ENCODE measurements around the gene PPIE.

The PPIE gene

DNA sequence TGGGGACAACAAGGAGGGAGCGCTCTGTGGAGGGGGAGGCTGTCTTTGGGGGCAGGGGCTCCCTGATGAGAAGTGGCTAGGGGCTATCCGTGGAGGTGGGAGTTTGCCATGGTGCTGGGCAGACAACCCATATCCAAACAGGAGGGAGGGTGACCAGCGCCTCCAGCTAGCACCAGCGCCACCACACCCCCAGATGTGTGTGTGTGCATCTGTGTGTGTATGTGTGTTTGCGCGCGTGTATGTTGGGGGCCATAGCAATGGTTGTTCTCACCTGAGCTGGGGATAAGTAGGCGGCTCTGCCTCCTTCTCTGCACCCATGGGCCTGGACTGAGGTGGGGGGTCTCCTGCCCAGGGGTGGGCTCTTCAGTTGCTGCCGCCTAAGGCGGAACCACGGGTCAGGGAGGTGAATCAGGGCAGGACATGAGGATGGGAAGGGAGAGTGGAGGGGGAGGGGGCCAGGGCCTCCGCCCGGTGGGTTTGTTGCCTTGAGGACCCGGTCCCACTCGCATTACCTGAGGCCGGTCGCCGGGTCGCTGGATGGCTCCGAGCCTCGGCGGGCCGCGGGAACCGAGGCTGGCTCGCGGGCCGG, 47.8 kb upstream of the PPIE start:
- Histone ChIP-seq H3K4me2 (ENCODE audit: low read length) (no peak overlapping the region), H3K4me3 (ENCODE audit: low read length) (no peak overlapping the region), H4K20me1 (ENCODE audit: insufficient read depth, low read length) (no peaks in the 10 kb centered on the region), H3K9ac (ENCODE audit: low read length) (no peak overlapping the region), H3K9me3 (ENCODE audit: insufficient read depth, low read length) (no peaks in the 10 kb centered on the region), H3K4me1 (ENCODE audit: low read length) (no peaks in the 10 kb centered on the region), H3K27me3 (ENCODE audit: low read depth, low read length) (no peaks in the 10 kb centered on the region), H3K79me2 (ENCODE audit: low read length) (no peaks in the 10 kb centered on the region), H2AFZ (ENCODE audit: low read depth, low read length) (no peak overlapping the region), H3K27ac (ENCODE audit: low read length) (no peak overlapping the region), H3K36me3 (replicated peaks; ENCODE audit: low read depth, low read length) (no peaks in the 10 kb centered on the region)
- no peak for TF ChIP-seq EZH2phosphoT487 (IDR thresholded peaks at IDR 0.05; ENCODE audit: low read depth)
- no peak for TF ChIP-seq CTCF (IDR thresholded peaks at IDR 0.05; ENCODE audit: low read depth, low read length)

- no peak within 1 kb of the TSS for H3K9ac ChIP-seq (ENCODE audit: low read length)
- no peaks in the 10 kb centered on the region for H4K20me1 ChIP-seq (ENCODE audit: insufficient read depth, low read length)
- H3K27me3 ChIP-seq (ENCODE audit: low read depth, low read length): no peaks in the 10 kb centered on the region
- H3K79me2 ChIP-seq (ENCODE audit: low read length): no peaks in the 10 kb centered on the region
- H3K27ac ChIP-seq (ENCODE audit: low read length): no peak within 1 kb of the TSS
- H2AFZ ChIP-seq (ENCODE audit: low read depth, low read length): no peak within 1 kb of the TSS
- TF ChIP-seq CTCF (IDR thresholded peaks at IDR 0.05; ENCODE audit: low read depth, low read length): no peak
- no peak for TF ChIP-seq EZH2phosphoT487 (IDR thresholded peaks at IDR 0.05; ENCODE audit: low read depth)
- H3K4me2 ChIP-seq (ENCODE audit: low read length): no peak within 1 kb of the TSS
- no peaks in the 10 kb centered on the region for H3K9me3 ChIP-seq (ENCODE audit: insufficient read depth, low read length)
- no peak within 1 kb of the TSS for H3K4me3 ChIP-seq (ENCODE audit: low read length)
- no peaks in the 10 kb centered on the region for H3K4me1 ChIP-seq (ENCODE audit: low read length)
- H3K36me3 ChIP-seq (replicated peaks; ENCODE audit: low read depth, low read length): no peaks in the 10 kb centered on the region
These were observed 47.1 kb upstream of the PPIE start, which contains the start of gene HPCAL4 for GRCh38 chr1:39691383-39692151. Gene HPCAL4, minus strand, starts transcription at chr1:39691433. Its CDS starts 6,830 bp downstream, at chr1:39684603.

DNA sequence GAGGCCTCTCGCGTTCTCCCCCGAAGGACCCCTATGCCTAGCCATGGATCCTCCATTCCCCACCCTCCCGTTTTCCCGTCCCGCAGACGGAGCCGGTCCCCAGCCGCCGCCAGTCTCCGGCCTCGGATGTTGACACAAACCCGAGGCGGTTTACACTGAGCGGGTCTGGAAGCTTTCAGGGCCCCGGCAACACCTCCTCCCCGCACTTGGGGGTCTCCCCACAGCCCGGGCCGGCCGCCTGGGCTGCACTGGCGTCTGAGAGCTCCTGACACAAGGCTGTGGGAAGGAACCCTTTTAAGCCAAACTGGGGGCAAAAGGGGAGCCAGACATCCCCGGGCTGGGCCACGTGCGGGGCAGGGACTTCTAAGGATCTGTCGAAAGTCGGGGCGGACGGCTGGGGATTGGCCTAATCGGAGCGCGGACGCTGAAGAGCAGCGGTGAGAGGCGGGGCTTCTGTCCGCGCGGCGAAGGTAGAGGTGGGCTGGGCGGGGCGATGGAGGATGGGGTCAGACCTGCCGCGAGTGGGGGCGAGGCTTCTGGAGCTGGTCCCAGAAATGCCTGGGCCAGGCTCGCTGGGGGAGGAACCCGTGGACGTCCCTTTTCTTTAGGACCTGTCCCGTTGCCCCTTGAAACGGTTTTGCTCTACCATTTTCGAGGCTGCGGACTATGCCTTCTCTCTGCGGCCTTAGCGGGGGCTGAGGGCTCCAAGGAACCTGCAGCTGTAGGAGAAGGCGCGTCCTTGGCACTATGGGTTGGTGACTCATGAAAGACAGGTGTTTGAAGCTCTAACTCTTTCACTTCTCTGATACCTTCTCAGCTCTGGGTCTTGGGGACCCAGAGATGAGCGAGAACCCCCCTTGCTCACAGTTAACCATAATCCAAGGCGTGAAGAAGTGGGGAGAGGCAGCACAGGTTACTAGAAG, 46.3 kb upstream of the PPIE start:
- no peak overlapping the region for H3K4me2 ChIP-seq (ENCODE audit: low read length)
- H3K9me3 ChIP-seq (ENCODE audit: insufficient read depth, low read length): no peaks in the 10 kb centered on the region
- no peak overlapping the region for H3K4me3 ChIP-seq (ENCODE audit: low read length)
- H2AFZ ChIP-seq (ENCODE audit: low read depth, low read length): no peak overlapping the region
- TF ChIP-seq CTCF (IDR thresholded peaks at IDR 0.05; ENCODE audit: low read depth, low read length) (no peak), EZH2phosphoT487 (IDR thresholded peaks at IDR 0.05; ENCODE audit: low read depth) (no peak)
- H3K79me2 ChIP-seq (ENCODE audit: low read length): no peaks in the 10 kb centered on the region
- no peaks in the 10 kb centered on the region for H3K27me3 ChIP-seq (ENCODE audit: low read depth, low read length)
- no peaks in the 10 kb centered on the region for H3K36me3 ChIP-seq (replicated peaks; ENCODE audit: low read depth, low read length)
- no peak overlapping the region for H3K27ac ChIP-seq (ENCODE audit: low read length)
- no peak overlapping the region for H3K9ac ChIP-seq (ENCODE audit: low read length)
- H3K4me1 ChIP-seq (ENCODE audit: low read length): no peaks in the 10 kb centered on the region
- no peaks in the 10 kb centered on the region for H4K20me1 ChIP-seq (ENCODE audit: insufficient read depth, low read length)

DNA sequence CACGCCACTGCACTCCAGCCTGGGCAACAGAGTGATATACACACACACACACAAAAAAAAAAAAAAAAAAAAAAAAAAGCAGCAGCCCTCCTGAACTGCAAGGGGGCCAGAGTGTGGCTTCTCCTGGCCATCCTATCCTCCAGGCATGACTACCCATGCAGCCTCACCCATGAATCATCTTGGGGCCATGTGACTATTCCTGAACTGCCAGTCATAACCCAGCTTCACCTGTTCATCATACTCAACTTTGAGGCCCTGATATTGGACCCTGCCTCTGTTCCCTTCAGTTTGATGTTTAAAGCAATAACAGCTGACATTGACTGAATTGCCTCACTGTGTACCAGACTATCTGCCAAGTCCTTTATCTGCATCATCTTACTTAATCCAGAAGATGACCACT, 44.7 kb upstream of the PPIE start:
- Histone ChIP-seq H3K79me2 (ENCODE audit: low read length) (no peaks in the 10 kb centered on the region), H3K4me1 (ENCODE audit: low read length) (no peaks in the 10 kb centered on the region), H3K4me3 (ENCODE audit: low read length) (no peak overlapping the region), H3K9me3 (ENCODE audit: insufficient read depth, low read length) (no peaks in the 10 kb centered on the region), H3K36me3 (replicated peaks; ENCODE audit: low read depth, low read length) (no peaks in the 10 kb centered on the region), H3K4me2 (ENCODE audit: low read length) (no peak overlapping the region), H2AFZ (ENCODE audit: low read depth, low read length) (no peak overlapping the region), H3K27ac (ENCODE audit: low read length) (no peak overlapping the region), H3K9ac (ENCODE audit: low read length) (no peak overlapping the region), H4K20me1 (ENCODE audit: insufficient read depth, low read length) (no peaks in the 10 kb centered on the region), H3K27me3 (ENCODE audit: low read depth, low read length) (no peaks in the 10 kb centered on the region)
- TF ChIP-seq CTCF (IDR thresholded peaks at IDR 0.05; ENCODE audit: low read depth, low read length) (no peak), EZH2phosphoT487 (IDR thresholded peaks at IDR 0.05; ENCODE audit: low read depth) (no peak)
